NCI-H1694 (cell line): ENCODE measurements around the gene XAF1.
"Not testable (repeated sequence)": the region's sequence is repeated elsewhere in the genome, so short reads cannot be mapped to it uniquely, and the experiment has no call there.

Experiments used
- DNase-seq: peaks from one replicate; lab custom pipeline; 2025; lab: John Stamatoyannopoulos, UW

The XAF1 gene

DNA sequence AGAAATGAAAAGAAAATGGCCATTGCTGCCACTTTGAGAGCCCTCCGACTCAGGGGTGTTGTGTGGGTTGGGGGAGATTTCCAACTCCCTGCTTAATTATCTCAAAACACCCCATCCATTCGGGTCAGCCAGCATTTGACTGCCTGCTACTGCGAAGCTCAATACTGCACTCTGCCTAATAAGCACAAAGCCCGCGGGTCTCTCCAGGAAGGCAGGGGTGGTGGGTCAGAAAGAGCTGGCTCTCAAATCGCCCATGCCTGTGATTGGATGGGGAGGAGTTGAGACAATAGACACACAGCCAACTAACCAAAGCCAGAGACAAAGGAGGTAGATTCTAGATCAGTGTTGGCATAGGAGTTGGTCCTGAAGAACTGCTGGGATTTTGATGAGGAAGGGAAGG, 2.3 kb upstream of the XAF1 start:
- no peak for DNase-seq

- no peak for DNase-seq
Measured at GRCh38 chr17:6755281-6755680, 565 bp upstream of the XAF1 start.

DNA sequence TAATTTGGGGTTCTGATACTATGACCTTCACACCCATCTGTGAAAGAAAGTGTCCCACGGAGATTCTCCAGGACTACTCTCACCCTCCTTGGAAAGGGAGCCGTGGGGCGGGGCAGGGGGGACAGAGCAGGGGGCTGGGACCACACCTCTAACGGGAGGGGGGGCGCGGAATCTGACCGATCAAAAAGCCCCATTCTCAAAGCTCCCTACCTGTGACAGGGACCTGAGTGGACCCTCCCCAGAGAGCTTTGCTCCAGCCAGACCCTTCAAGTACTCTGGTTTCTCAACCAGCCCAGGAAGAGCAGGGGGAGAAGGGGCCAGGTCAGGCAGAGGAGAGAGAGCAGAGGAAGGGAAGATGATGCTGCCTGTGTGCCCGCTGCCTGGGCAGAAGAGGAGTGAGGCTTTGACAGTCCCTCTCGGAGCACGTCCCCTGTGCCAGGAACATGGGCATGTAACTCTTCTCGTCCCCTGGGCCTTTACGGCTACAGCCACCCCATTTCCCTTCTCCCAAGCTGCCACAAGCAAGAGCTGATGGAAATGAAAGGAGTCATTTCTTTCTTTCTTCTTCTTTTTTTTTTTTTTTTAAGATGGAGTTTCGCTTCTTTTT, 682 bp downstream of the XAF1 start:
- DNase-seq: no peak

DNA sequence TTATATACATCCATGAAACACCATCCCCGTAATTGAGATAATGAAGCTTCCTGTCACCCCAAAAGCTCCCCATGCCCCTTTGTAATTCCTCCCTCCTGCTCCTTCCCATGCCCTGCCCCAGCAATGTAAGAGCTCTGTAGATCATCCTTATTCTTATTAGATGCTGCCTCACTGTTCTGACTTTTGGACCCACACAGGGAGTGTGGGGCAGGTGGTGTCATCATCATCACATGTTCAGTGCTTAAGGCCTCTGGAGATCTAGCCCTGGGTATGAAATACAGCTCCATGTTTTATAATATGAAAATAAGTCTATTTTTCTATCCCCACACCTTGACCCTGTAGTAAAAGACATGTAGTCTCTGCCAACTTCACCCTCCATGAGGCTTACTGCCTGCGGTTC, 1.9 kb downstream of the XAF1 start:
- DNase-seq: no peak

- DNase-seq: no peak
Measured at GRCh38 chr17:6761779-6762178, 5.9 kb downstream of the XAF1 start.

DNA sequence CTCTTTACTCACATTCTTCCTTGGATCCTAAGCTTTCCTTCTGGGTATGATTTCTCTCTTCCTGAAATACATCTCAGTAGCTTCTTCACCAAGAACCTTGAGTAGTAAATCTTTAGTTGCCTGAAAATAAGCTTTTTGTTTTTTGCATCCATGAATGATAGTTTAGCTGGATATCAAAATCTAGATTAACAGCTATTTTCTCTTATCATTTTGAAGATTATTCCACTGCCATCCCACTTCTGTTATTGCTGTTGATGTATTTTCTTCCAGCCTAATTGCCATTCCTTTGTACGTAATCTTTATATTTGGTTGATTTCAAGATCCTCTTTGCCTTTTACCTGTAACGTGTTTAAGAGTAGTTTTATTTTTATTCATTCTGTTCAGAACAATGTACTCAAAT, 12.6 kb downstream of the XAF1 start:
- DNase-seq: no peak

- DNase-seq: no peak
Measured at GRCh38 chr17:6772016-6772415, 16.2 kb downstream of the XAF1 start.

DNA sequence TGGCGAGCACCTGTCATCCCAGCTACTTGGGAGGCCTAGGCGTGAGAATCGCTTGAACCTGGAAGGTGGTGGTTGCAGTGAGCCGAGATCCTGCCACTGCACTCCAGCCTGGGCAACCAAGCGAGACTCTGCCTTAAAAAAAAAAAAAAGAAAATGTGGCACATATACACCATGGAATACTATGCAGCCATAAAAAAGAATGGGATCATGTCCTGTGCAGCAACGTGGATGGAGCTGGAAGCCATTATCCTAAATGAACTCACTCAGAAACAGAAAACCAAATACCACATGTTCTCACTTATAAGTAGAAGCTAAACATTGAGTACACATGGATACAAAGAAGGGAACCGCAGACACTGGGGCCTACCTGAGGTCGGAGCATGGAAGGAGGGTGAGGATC, 19.1 kb downstream of the XAF1 start:
- DNase-seq: not testable (repeated sequence)

DNA sequence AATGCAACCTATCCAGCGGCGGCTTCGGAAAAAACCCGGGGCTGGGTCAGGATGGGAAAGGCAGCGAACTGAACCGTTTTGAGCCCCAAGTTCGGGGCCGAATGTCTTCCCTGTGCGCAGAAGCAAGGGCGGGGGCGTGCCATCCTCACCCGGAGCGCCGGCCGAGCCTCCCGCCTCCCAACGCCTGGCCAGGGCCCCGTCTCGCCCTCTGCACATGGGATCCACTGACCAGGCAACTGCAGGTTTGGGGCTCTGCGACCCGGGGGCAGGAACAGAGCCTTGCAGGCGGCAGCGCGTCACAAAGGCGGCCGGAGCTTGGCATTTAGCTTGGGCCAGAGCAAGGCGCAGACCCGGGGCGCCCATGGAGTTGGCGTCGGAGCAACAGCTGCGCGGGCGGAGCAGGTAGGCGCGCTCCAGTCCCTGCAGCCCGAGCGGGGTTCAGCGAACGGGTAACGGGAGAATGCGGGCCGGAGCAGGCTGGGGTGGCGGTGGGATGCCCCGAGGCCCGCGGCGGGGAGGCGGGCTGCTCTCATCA, 20.1 kb downstream of the XAF1 start, which contains the start of gene FBXO39:
Gene FBXO39, plus strand, starts transcription at position 345 of the 535 bp plus-strand sequence. CDS start 3,654 bp downstream, outside the sequence.
- DNase-seq: no peak

- DNase-seq: no peak
Measured at GRCh38 chr17:6779411-6779810, 23.6 kb downstream of the XAF1 start.

DNA sequence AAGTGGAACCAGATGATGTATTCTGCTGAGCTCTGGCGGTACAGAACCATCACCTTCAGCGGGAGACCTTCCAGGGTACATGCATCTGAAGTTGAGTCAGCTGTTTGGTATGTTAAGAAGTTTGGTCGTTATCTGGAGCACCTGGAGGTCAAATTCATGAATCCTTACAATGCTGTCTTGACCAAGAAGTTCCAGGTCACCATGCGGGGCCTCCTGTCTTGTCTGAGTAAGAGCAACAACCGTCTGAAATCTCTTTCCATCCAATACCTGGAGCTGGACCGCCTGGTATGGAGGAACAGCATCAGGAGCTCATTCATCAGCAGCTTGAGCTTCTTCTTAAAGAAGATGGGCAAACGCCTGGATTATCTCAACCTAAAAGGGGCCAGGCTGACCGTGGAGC, 24.2 kb downstream of the XAF1 start:
- DNase-seq: no peak

DNA sequence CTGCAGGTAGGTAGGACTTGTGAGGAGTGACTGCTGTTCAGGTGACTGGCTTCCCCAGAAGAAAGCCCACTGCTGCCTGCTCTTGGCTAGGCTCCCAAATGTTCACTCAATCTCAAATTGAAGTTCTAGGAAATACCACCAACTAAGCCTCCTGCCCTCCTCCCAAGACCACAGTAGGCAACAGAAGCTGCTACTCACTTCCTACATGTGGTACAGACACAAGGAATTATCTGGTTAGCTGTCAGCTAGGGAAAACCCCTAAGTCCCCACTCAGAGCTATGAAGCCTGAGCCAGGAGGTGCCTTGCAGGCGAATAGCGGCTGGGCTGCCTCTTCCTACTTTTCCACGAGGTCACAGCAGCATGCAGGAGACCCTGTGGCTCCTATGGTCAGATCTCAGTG, 25.0 kb downstream of the XAF1 start:
- no peak for DNase-seq

- DNase-seq: no peak
Measured at GRCh38 chr17:6782244-6782643, 26.4 kb downstream of the XAF1 start.

GRCh38 chr17:6786618-6787017, 30.8 kb downstream of the XAF1 start:
- DNase-seq: no peak

DNA sequence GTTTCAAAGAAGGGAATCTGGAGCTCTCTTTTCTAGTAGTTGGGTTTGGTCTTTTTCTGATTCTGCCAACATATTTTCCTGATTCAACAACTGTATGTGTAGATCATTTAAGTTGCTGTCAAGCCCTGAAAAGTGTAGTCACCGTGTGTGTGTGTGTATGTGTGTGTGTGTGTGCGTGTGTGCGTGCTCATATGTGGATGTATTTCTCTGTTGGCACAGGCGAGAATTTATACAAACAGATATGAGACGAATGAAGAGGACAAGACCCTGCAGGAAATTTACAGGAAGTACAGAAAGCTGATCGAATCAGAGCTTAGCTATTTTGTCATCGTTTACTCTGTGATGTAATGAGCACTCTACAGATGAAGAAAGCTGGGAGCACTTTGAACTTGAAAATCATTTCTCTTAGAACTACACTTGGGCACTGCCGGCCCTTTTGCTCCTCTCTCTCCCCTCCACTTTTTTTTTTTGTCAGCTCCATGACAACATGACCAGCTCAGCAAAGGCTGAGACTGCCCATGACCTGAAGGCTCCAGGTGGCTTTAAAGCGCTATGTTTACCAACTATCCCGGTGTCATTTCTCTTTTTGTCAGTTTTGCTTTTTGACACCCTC, 31.3 kb downstream of the XAF1 start:
- no peak for DNase-seq

DNA sequence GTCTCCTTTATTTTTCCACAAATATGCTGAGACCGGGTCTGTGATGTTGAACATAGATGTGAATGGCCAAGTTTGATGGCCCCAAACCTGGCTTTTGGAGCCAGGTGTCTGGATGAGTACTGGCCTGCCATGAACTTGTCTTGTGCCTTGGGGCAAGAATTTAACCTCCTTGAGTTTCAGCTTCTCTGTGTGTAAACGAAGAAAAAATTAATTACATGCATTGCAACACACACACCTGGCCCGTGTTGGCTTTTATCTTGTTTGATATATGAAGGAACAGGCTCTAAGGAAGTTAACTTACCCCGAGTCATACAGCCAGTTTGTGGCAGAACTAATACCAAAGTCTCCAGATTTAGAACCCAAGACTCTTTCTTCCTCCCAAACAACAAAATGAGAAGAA, 33.3 kb downstream of the XAF1 start:
- DNase-seq: no peak

DNA sequence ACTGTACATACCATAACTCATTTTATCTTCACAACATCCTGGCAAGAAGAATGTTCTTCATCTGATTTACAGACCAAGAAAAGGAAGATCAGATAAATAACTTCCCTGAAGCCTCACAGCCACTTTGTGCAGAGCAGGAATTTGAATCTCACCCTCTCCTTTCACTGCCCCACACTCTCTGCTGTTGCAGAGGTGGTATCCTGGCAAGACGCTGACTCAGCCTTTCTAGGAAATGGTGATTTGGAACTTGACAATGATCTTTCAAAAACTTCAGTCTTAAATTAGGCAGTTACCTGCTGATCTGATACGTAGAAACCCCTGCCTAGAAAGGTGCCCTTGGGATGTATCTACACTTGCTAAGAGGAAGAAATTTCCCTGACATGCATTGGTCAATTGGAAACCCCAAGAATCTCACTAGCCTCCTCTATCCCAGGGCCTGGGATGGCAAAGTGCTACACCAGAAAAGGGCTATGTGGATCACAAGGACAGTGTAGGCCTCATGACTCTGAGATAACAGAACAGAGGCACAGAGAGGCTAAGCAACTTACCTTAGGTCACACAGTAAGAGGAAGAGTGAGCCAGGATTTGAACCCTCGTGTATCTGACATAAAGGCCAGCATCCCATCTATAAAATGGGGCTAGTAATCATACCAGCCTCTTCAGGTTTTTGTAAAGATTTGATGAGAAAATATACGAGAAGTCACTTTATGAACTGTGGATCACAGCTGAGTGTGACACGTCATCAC, 38.1 kb downstream of the XAF1 start:
- no peak for DNase-seq

DNA sequence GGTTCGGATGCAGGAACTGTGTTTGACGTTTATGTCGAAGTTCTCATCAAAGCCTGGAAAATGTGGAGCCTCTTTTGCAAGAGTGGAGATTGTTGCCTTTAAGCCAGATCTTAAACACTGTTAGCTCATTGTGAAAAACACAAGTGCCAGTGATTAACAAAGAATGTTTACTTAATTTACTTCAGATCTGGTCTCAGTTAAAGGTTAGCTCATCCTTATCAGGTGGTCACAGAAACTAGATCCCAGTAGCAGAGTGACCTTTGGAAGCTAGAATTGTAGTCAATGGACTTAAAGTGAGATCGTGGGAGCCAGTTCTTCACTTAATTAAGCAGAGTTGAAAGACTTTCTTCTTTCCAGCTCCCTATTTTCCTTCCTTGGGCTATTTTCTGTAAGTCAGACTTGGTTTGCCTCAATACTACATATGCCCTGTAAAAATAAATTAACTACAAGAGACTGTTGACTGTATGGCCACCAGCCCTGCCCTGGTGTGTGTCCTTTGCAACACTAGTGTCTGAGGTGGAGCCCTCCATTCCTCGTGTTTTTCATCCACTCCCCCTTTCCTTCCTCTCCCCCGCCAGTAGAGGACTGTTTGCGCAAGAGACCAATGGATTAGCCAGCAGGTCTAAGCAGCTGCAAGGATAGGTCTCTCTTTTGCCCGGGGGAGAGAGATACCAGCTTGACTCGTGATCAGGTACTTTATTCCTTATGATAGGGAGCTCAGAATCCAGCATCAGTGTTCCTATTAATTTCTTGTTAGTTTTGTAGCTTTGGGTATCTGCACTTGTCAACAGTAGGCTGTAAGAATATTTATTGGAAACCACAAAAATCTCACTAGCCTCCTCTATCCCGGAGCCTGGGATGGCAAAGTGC, 40.4 kb downstream of the XAF1 start:
- no peak for DNase-seq

DNA sequence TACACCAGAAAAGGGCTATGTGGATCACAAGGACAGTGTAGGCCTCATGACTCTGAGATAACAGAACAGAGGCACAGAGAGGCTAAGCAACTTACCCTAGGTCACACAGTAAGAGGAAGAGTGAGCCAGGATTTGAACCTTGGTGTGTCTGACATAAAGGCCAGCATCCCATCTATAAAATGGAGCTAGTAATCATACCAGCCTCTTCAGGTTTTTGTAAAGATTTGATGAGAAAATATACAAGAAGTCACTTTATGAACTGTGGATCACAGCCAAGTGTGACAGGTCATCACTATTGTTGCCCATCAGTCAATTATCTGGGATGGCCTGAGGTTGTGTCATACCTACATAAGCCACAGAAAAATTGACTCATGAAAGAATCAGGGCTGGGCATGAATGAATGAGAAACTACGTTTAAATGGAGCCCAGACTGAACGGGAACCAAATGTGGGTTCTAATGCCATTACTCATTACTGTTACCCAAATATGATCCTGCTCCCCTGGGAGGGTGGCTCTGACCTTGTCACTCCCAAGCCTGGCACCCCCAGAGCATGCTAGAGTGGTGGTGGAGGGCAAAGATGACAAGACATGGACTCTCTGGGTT, 41.1 kb downstream of the XAF1 start:
- no peak for DNase-seq

GRCh38 chr17:6797718-6798351, 42.0 kb downstream of the XAF1 start:
- DNase-seq: no peak

GRCh38 chr17:6799738-6800137, 43.9 kb downstream of the XAF1 start:
- no peak for DNase-seq
